HepG2 (cell line): Measurements from ENCODE around the gene TCAP. TPM values are rescaled to one million over a fixed set of nuclear protein-coding genes. Genes with fewer than 3 reads are reported as not detected.

Experiments
- ATF1 ChIP-seq: IDR thresholded peaks from 2 replicates; pipeline ENCODE4 v1.6.1; 2016; ENCODE audit warnings: mild to moderate bottlenecking, control low read depth
- ATRX ChIP-seq: sonication (generic); formaldehyde crosslinking; IDR thresholded peaks from 2 replicates; pipeline ENCODE4 v1.4.0; 2020; ENCODE audit warnings: missing genetic modification reagents, borderline replicate concordance
- GTF2F1 ChIP-seq: fragments of 150-350 bp; IDR thresholded peaks from 2 replicates; pipeline ENCODE4 v1.6.1; 2014; ENCODE audit warnings: low read length
- HDAC1 ChIP-seq: sonication (generic); formaldehyde crosslinking; IDR thresholded peaks from 2 replicates; pipeline ENCODE4 v1.5.1; 2020; ENCODE audit warnings: mild to moderate bottlenecking, missing genetic modification reagents
- MIXL1 ChIP-seq: IDR thresholded peaks from 2 replicates; pipeline ENCODE4 v1.6.1; 2016
- NFYC ChIP-seq: IDR thresholded peaks from 2 replicates; pipeline ENCODE4 v1.6.1; 2016; ENCODE audit warnings: missing genetic modification reagents, missing compliant biosample characterization
- PATZ1 ChIP-seq: sonication (generic); formaldehyde crosslinking; IDR thresholded peaks from 2 replicates; pipeline ENCODE4 v1.4.0; 2020; ENCODE audit warnings: missing genetic modification reagents
- RFX1 ChIP-seq: fragments of 450-650 bp; IDR thresholded peaks from 2 replicates; pipeline ENCODE4 v1.6.1; 2017
- RXRA ChIP-seq: sonication (generic); formaldehyde crosslinking; IDR thresholded peaks from 2 replicates; pipeline ENCODE4 v1.5.1; 2020; ENCODE audit warnings: missing genetic modification reagents
- ZFY ChIP-seq: sonication (generic); formaldehyde crosslinking; IDR thresholded peaks from 2 replicates; pipeline ENCODE4 v1.4.0; 2020; ENCODE audit warnings: missing genetic modification reagents
- ZKSCAN5 ChIP-seq: sonication (generic); formaldehyde crosslinking; IDR thresholded peaks from 2 replicates; pipeline ENCODE4 v1.5.1; 2020; ENCODE audit warnings: mild to moderate bottlenecking, missing genetic modification reagents
- ZNF143 ChIP-seq: sonication (generic); formaldehyde crosslinking; IDR thresholded peaks from 2 replicates; pipeline ENCODE4 v1.4.0; 2020; ENCODE audit warnings: missing genetic modification reagents
- ZNF160 ChIP-seq: sonication (generic); formaldehyde crosslinking; IDR thresholded peaks from 2 replicates; pipeline ENCODE4 v1.8.0; 2022; ENCODE audit warnings: mild to moderate bottlenecking, inconsistent platforms, missing genetic modification reagents
- ZNF274 ChIP-seq: sonication (generic); formaldehyde crosslinking; IDR thresholded peaks from 2 replicates; pipeline ENCODE4 v1.5.1; 2020; ENCODE audit warnings: mild to moderate bottlenecking, missing genetic modification reagents
- ZNF432 ChIP-seq: sonication (generic); formaldehyde crosslinking; IDR thresholded peaks from 2 replicates; pipeline ENCODE4 v1.5.0; 2020; ENCODE audit warnings: missing genetic modification reagents, mild to moderate bottlenecking, borderline replicate concordance
- ZNF484 ChIP-seq: sonication (generic); formaldehyde crosslinking; IDR thresholded peaks from 2 replicates; pipeline ENCODE4 v1.5.1; 2020; ENCODE audit warnings: mild to moderate bottlenecking, low read depth, missing genetic modification reagents, borderline replicate concordance
- ZNF556 ChIP-seq: sonication (generic); formaldehyde crosslinking; IDR thresholded peaks from 2 replicates; pipeline ENCODE4 v1.4.0; 2020; ENCODE audit warnings: mild to moderate bottlenecking, missing genetic modification reagents, borderline replicate concordance
- ZNF850 ChIP-seq: sonication (generic); formaldehyde crosslinking; conservative IDR thresholded peaks from 2 replicates; pipeline ENCODE4 v1.9.0; 2021; ENCODE audit warnings: mild to moderate bottlenecking, missing genetic modification reagents
- polyA plus RNA-seq, 8 experiments: library from polyadenylated mRNA; depleted of rRNA in 3 of 8; stranded (reverse) in 7 of 8; unstranded in 1 of 8; fragments of >200 nt; fragmentation: Illumina TruSeq in 4 of 8; extraction: Trizol in 4 of 8; gene quantifications; 2 replicates each; pipeline versions ENCODE4 v1.2.1 to v1.2.3, GENCODE V29; 2011 to 2016; ENCODE audit warnings: low read depth in 4 of 8, missing spikeins in 1 of 8, mixed read lengths in 1 of 8; ENCODE audit not compliant: insufficient read depth in 1 of 8
- total RNA-seq, 5 experiments: library from RNA; depleted of rRNA; stranded (reverse); fragments of >200 nt; fragmentation: Illumina TruSeq; extraction: Trizol; gene quantifications; 2 replicates each; pipeline ENCODE4 v1.2.3, GENCODE V29; 2016; ENCODE audit warnings: low read depth in 1 of 5
- TF ChIP-seq, protein P1 (sequence below): fragments of 450-650 bp; IDR thresholded peaks from 2 replicates; pipeline ENCODE4 v1.6.1; 2017; ENCODE audit warnings: mild to moderate bottlenecking
- TF ChIP-seq, protein P2 (sequence below): sonication (generic); formaldehyde crosslinking; IDR thresholded peaks from 2 replicates; pipeline ENCODE4 v1.5.1; 2020; ENCODE audit warnings: mild to moderate bottlenecking, missing genetic modification reagents, moderate library complexity

TCAP gene
- total and polyA plus RNA-seq, 2 of the 13 experiments (the other 11 are each of a cell fraction or from before 2014, with no cell fraction given): 0.24 to 0.65 TPM

DNA sequence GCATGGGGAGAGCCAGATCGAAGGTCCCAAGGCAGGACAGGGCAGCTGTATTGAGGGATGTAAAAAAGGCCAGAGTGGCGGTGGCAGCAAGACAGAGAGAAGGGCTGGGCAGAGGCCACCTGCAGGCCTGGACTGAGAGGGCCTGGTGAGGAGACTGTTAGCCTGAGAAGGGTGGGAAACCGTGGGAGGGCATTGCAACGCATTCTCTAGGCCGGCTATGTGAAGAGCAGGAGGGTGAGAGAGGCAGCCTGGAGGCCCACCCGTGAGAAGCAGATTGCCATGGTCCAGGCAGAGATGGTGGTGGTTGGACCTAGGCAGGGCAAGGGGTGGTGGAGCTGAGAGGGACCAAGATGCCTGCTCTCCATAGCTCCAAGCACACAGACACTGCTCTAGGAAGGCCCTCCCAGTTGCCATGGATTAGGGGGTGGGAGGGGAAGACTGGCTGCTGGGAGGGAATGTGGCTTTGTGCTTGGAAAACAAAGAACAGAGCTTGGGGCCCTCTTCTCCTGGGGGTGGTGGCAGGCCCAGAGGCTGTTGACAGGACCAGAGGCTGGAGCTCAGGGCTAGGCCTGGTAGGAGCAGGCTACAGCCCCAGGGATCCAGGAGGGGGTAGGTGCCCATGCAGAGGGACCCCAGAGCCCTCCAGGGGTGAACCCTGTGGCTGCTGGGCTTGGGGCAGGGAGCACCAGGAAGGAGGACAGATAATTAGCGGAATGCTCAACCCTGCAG, 12.4 kb upstream of the TCAP start (continued):
- TF ChIP-seq ZNF432 (CRISPR knock-in tag) (no peak), MIXL1 (no peak), ZNF850 (CRISPR knock-in tag) (no peak), ZNF484 (CRISPR knock-in tag) (no peak), ZNF556 (CRISPR knock-in tag) (peak; percentile 85; the same call in 1 of the 2 replicates), GTF2F1 (no peak), RFX1 (no peak), PATZ1 (CRISPR knock-in tag) (peak; percentile 92), NFYC (no peak; the same call in 1 of the 2 replicates), ZNF274 (CRISPR knock-in tag) (no peak; the same call in 1 of the 2 replicates), ZFY (CRISPR knock-in tag) (peak; percentile 69; the same call in 1 of the 2 replicates), ATF1 (CRISPR knock-in tag) (no peak), ATRX (CRISPR knock-in tag) (no peak), HDAC1 (CRISPR knock-in tag) (no peak; the same call in 1 of the 2 replicates), ZKSCAN5 (CRISPR knock-in tag) (no peak), RXRA (CRISPR knock-in tag) (0 out of 2 replicates have a peak, but pooled peaks have one; percentile 17), ZNF143 (no peak), ZNF160 (CRISPR knock-in tag) (no peak)
- TF ChIP-seq, protein P1, sequence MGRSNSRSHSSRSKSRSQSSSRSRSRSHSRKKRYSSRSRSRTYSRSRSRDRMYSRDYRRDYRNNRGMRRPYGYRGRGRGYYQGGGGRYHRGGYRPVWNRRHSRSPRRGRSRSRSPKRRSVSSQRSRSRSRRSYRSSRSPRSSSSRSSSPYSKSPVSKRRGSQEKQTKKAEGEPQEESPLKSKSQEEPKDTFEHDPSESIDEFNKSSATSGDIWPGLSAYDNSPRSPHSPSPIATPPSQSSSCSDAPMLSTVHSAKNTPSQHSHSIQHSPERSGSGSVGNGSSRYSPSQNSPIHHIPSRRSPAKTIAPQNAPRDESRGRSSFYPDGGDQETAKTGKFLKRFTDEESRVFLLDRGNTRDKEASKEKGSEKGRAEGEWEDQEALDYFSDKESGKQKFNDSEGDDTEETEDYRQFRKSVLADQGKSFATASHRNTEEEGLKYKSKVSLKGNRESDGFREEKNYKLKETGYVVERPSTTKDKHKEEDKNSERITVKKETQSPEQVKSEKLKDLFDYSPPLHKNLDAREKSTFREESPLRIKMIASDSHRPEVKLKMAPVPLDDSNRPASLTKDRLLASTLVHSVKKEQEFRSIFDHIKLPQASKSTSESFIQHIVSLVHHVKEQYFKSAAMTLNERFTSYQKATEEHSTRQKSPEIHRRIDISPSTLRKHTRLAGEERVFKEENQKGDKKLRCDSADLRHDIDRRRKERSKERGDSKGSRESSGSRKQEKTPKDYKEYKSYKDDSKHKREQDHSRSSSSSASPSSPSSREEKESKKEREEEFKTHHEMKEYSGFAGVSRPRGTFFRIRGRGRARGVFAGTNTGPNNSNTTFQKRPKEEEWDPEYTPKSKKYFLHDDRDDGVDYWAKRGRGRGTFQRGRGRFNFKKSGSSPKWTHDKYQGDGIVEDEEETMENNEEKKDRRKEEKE: no peak
- TF ChIP-seq, protein P2, sequence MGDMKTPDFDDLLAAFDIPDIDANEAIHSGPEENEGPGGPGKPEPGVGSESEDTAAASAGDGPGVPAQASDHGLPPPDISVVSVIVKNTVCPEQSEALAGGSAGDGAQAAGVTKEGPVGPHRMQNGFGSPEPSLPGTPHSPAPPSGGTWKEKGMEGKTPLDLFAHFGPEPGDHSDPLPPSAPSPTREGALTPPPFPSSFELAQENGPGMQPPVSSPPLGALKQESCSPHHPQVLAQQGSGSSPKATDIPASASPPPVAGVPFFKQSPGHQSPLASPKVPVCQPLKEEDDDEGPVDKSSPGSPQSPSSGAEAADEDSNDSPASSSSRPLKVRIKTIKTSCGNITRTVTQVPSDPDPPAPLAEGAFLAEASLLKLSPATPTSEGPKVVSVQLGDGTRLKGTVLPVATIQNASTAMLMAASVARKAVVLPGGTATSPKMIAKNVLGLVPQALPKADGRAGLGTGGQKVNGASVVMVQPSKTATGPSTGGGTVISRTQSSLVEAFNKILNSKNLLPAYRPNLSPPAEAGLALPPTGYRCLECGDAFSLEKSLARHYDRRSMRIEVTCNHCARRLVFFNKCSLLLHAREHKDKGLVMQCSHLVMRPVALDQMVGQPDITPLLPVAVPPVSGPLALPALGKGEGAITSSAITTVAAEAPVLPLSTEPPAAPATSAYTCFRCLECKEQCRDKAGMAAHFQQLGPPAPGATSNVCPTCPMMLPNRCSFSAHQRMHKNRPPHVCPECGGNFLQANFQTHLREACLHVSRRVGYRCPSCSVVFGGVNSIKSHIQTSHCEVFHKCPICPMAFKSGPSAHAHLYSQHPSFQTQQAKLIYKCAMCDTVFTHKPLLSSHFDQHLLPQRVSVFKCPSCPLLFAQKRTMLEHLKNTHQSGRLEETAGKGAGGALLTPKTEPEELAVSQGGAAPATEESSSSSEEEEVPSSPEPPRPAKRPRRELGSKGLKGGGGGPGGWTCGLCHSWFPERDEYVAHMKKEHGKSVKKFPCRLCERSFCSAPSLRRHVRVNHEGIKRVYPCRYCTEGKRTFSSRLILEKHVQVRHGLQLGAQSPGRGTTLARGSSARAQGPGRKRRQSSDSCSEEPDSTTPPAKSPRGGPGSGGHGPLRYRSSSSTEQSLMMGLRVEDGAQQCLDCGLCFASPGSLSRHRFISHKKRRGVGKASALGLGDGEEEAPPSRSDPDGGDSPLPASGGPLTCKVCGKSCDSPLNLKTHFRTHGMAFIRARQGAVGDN (CRISPR knock-in tag): peak; percentile 69
